A172 (cell line): ENCODE results near the gene BPIFB2. TPM values are rescaled to one million over a fixed set of nuclear protein-coding genes. Genes with fewer than 3 reads are reported as not detected.

Experiments used
- DNase-seq: peaks from one replicate; pipeline ENCODE4 v3.0.0-alpha.2; 2015; ENCODE audit warnings: low spot score
- total RNA-seq: library from RNA; depleted of rRNA; stranded (reverse); fragments of >200 nt; shearing (Covaris generic); gene quantifications from 2 replicates; pipeline ENCODE4 v1.2.3, GENCODE V29; 2014

The BPIFB2 gene
- total RNA-seq, 1 experiment from 2014 or later: not detected

- no peak for DNase-seq
These were observed 15.4 kb downstream of the BPIFB2 start for GRCh38 chr20:33022694-33023438.

- no peak for DNase-seq
These were observed 16.1 kb downstream of the BPIFB2 start for GRCh38 chr20:33023439-33024242.

- DNase-seq: no peak
These were observed 16.7 kb downstream of the BPIFB2 start for GRCh38 chr20:33024243-33024560.

GRCh38 chr20:33024609-33025317 lies 17.3 kb downstream of the BPIFB2 start:
- DNase-seq: no peak

- no peak for DNase-seq
These were observed 17.9 kb downstream of the BPIFB2 start for GRCh38 chr20:33025318-33025876.

GRCh38 chr20:33026072-33026778 lies 18.7 kb downstream of the BPIFB2 start:
- no peak for DNase-seq

- DNase-seq: no peak
These were observed 19.6 kb downstream of the BPIFB2 start for GRCh38 chr20:33026779-33027759.

- DNase-seq: no peak
These were observed 20.6 kb downstream of the BPIFB2 start for GRCh38 chr20:33027769-33028751.

- no peak for DNase-seq
These were observed 21.4 kb downstream of the BPIFB2 start for GRCh38 chr20:33028875-33029274.

- DNase-seq: no peak
These were observed 22.6 kb downstream of the BPIFB2 start for GRCh38 chr20:33030076-33030475.

GRCh38 chr20:33030569-33030968 lies 23.1 kb downstream of the BPIFB2 start:
- no peak for DNase-seq

- no peak for DNase-seq
These were observed 24.0 kb downstream of the BPIFB2 start, which contains the start of gene BPIFB6 for GRCh38 chr20:33031531-33031930. Gene BPIFB6, plus strand, starts transcription at chr20:33031648. Its CDS starts 0 bp downstream, at chr20:33031648.

GRCh38 chr20:33032555-33032954 lies 25.1 kb downstream of the BPIFB2 start:
- no peak for DNase-seq

- DNase-seq: no peak
These were observed 25.9 kb downstream of the BPIFB2 start for GRCh38 chr20:33033381-33033780.

GRCh38 chr20:33034115-33034514 lies 26.6 kb downstream of the BPIFB2 start:
- DNase-seq: no peak

- DNase-seq: no peak
These were observed 27.5 kb downstream of the BPIFB2 start for GRCh38 chr20:33034901-33035492.

GRCh38 chr20:33037456-33037855 lies 30.0 kb downstream of the BPIFB2 start:
- DNase-seq: no peak

- no peak for DNase-seq
These were observed 30.7 kb downstream of the BPIFB2 start for GRCh38 chr20:33038243-33038642.

GRCh38 chr20:33042430-33042829 lies 34.9 kb downstream of the BPIFB2 start:
- DNase-seq: no peak
